ENCODE measurements around the gene MED22.

GRCh38 chr9:133361507-133362092 lies 13.7 kb upstream of the MED22 start:
- TF ChIP-seq POLR2A (IDR thresholded peaks at IDR 0.05; ENCODE audit: control extremely low read depth in 1 of 2, low read depth in 2 of 2, low read length in 2 of 2) (no peak), POLR2AphosphoS5 (IDR thresholded peaks at IDR 0.05; ENCODE audit: low read depth, low read length) (no peak), TAF1 (IDR thresholded peaks at IDR 0.05; ENCODE audit: low read depth, low read length) (no peak), PHF8 (conservative IDR thresholded peaks at IDR 0.05; ENCODE audit: low read depth, low read length) (no peak), EZH2 (IDR thresholded peaks at IDR 0.05; ENCODE audit: low read depth, low read length, severe bottlenecking) (no peak), NRF1 (IDR thresholded peaks at IDR 0.05; ENCODE audit: low read depth, low read length) (no peak), RAD21 (IDR thresholded peaks at IDR 0.05 in 1 of 2, conservative IDR thresholded peaks at IDR 0.05 in 1 of 2; ENCODE audit: low read depth in 2 of 2, low read length in 2 of 2) (no peak), BCL11A (IDR thresholded peaks at IDR 0.05; ENCODE audit: low read depth in 2 of 2, low read length in 2 of 2) (no peak), EP300 (IDR thresholded peaks at IDR 0.05; ENCODE audit: borderline replicate concordance in 1 of 2, low read depth in 2 of 2, low read length in 2 of 2) (no peak), USF2 (IDR thresholded peaks at IDR 0.05; ENCODE audit: low read length) (no peak), JUN (IDR thresholded peaks at IDR 0.05; ENCODE audit: low read depth, low read length) (no peak), CTBP2 (IDR thresholded peaks at IDR 0.05; ENCODE audit: borderline replicate concordance, insufficient read depth, insufficient read length, low read length) (no peak), CREB1 (IDR thresholded peaks at IDR 0.05) (no peak)
- TF ChIP-seq, protein P1, sequence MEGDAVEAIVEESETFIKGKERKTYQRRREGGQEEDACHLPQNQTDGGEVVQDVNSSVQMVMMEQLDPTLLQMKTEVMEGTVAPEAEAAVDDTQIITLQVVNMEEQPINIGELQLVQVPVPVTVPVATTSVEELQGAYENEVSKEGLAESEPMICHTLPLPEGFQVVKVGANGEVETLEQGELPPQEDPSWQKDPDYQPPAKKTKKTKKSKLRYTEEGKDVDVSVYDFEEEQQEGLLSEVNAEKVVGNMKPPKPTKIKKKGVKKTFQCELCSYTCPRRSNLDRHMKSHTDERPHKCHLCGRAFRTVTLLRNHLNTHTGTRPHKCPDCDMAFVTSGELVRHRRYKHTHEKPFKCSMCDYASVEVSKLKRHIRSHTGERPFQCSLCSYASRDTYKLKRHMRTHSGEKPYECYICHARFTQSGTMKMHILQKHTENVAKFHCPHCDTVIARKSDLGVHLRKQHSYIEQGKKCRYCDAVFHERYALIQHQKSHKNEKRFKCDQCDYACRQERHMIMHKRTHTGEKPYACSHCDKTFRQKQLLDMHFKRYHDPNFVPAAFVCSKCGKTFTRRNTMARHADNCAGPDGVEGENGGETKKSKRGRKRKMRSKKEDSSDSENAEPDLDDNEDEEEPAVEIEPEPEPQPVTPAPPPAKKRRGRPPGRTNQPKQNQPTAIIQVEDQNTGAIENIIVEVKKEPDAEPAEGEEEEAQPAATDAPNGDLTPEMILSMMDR (IDR thresholded peaks at IDR 0.05; ENCODE audit: control extremely low read depth in 1 of 3, insufficient read depth in 1 of 3, low read depth in 1 of 3, low read length in 3 of 3) = no peak

Data from H1 (cell line).